DND-41 (cell line): ENCODE measurements around the gene GLS.

Experiments used
- EZH2 ChIP-seq: IDR thresholded peaks from 3 replicates; pipeline ENCODE4 v1.6.1; 2012; ENCODE audit warnings: borderline replicate concordance, low read depth, mild to moderate bottlenecking, moderate library complexity, low read length, inconsistent platforms; ENCODE audit not compliant: severe bottlenecking
- TF ChIP-seq, protein P1 (sequence below): IDR thresholded peaks from 2 replicates; pipeline ENCODE4 v1.5.1; 2012; ENCODE audit warnings: borderline replicate concordance, low read length, moderate library complexity, mild to moderate bottlenecking; ENCODE audit not compliant: poor library complexity, severe bottlenecking; ENCODE audit errors: extremely low read depth

DNA sequence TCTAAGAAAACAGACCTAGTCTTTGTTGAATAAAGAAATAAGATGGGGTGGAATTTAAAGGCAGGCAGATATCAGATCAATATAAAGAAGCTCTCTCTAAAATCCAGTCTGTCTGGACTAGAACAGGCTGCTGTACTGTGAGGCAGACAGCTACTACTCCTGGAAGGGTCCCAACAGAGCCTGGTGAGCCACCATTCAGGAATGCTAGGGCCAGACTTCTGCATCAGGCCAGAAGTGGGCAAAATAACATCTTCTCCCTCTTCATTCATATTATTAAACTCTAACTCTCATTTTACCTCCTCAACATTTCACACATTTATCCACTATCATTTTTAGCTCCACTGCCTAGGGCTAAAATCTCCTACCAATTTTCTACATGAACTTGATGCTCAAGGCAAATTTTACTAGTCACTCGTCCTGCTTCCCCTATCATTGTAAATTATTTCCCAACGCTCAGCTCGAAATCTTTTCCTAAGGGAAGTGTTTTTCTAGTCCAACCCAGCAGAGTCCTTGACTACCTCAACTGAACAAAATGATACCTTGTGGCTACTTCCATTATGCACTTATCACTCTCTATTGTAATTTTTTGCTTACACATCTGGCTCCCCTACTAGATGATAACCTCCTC is 45.2 kb upstream of the GLS start:
- TF ChIP-seq, protein P1, sequence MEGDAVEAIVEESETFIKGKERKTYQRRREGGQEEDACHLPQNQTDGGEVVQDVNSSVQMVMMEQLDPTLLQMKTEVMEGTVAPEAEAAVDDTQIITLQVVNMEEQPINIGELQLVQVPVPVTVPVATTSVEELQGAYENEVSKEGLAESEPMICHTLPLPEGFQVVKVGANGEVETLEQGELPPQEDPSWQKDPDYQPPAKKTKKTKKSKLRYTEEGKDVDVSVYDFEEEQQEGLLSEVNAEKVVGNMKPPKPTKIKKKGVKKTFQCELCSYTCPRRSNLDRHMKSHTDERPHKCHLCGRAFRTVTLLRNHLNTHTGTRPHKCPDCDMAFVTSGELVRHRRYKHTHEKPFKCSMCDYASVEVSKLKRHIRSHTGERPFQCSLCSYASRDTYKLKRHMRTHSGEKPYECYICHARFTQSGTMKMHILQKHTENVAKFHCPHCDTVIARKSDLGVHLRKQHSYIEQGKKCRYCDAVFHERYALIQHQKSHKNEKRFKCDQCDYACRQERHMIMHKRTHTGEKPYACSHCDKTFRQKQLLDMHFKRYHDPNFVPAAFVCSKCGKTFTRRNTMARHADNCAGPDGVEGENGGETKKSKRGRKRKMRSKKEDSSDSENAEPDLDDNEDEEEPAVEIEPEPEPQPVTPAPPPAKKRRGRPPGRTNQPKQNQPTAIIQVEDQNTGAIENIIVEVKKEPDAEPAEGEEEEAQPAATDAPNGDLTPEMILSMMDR: no peak
- no peak for TF ChIP-seq EZH2
